ENCODE results near the gene ETV5. TPM values are rescaled to one million over a fixed set of nuclear protein-coding genes. Genes with fewer than 3 reads are reported as not detected.
A peak's percentile ranks its signal among the peaks of the same experiment; 100 is the strongest.

Gene ETV5
- total RNA-seq, 4 donors from 2014 or later = 9.8 to 18.3 (median 12.2) TPM

DNA sequence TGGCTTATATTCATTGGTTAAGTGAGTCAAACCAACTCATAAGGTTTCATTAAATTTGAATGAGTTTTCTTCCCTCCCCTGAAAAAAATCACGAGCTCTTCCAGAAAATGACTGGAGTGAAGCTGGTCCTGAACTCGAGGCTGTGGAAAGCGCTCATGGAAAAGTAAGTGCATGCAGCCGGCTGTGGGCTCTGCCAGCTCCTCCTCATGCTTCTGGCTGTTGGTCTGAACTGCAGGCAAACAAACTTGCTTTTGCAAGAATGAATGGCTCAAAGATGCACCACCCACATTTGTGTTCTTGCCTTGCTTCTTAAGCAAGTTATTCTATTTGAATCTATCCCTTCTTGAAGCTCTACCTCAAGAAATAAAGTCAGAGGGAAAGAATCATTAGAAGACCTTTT is 6.2 kb downstream of the ETV5 start:
- no peaks in the 10 kb centered on the region for H3K36me3 ChIP-seq
- WGBS, 2 donors = 21 to 40% methylated on average over 4 of the region's 4 CpGs
- no peak overlapping the region for H3K27ac ChIP-seq
- no peaks in the 10 kb centered on the region for H3K9me3 ChIP-seq
- no peaks in the 10 kb centered on the region for H3K27me3 ChIP-seq
- no peak for DNase-seq (ENCODE audit: low spot score in 2 of 2)
- TF ChIP-seq EP300 (IDR thresholded peaks at IDR 0.05) = no peak
- TF ChIP-seq, protein P1, sequence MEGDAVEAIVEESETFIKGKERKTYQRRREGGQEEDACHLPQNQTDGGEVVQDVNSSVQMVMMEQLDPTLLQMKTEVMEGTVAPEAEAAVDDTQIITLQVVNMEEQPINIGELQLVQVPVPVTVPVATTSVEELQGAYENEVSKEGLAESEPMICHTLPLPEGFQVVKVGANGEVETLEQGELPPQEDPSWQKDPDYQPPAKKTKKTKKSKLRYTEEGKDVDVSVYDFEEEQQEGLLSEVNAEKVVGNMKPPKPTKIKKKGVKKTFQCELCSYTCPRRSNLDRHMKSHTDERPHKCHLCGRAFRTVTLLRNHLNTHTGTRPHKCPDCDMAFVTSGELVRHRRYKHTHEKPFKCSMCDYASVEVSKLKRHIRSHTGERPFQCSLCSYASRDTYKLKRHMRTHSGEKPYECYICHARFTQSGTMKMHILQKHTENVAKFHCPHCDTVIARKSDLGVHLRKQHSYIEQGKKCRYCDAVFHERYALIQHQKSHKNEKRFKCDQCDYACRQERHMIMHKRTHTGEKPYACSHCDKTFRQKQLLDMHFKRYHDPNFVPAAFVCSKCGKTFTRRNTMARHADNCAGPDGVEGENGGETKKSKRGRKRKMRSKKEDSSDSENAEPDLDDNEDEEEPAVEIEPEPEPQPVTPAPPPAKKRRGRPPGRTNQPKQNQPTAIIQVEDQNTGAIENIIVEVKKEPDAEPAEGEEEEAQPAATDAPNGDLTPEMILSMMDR (IDR thresholded peaks at IDR 0.05) = no peak
- TF ChIP-seq POLR2A (IDR thresholded peaks at IDR 0.05) = no peak
- H3K4me1 ChIP-seq = peaks cover 0 to 45% (median 11%) of the 10 kb centered on the region in 4 donors
- no peak overlapping the region for H3K4me3 ChIP-seq

DNA sequence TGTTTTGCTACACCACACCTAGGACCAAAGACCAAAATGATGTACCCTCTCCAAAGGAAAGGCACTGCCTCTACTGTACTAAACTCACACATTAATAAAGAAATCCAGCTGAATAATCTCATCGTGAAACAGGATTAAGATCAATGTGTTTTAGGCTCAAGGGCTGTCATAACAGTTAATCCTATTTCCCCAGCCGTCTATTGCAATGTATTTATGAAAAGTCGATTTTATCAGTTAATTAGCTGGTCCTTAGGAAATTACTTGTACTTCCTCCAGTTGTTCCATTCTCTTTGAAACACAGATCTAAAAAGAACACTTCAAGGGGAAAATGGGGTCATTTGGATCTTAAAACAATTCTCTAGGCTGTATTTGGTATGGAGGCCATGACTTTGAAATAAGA is 8.5 kb downstream of the ETV5 start:
- DNase-seq (ENCODE audit: low spot score in 2 of 2) = no peak
- TF ChIP-seq, protein P1 (IDR thresholded peaks at IDR 0.05) = no peak
- TF ChIP-seq EP300 (IDR thresholded peaks at IDR 0.05) (no peak), POLR2A (IDR thresholded peaks at IDR 0.05) (no peak)
- peaks cover 0 to 47% (median 20%) of the 10 kb centered on the region in 4 donors for H3K4me1 ChIP-seq
- H3K9me3 ChIP-seq = no peaks in the 10 kb centered on the region
- H3K36me3 ChIP-seq = no peaks in the 10 kb centered on the region
- no peak overlapping the region for H3K27ac ChIP-seq
- WGBS, 2 donors = 74 to 77% methylated on average over 3 of the region's 3 CpGs
- H3K4me3 ChIP-seq = no peak overlapping the region
- no peaks in the 10 kb centered on the region for H3K27me3 ChIP-seq

DNA sequence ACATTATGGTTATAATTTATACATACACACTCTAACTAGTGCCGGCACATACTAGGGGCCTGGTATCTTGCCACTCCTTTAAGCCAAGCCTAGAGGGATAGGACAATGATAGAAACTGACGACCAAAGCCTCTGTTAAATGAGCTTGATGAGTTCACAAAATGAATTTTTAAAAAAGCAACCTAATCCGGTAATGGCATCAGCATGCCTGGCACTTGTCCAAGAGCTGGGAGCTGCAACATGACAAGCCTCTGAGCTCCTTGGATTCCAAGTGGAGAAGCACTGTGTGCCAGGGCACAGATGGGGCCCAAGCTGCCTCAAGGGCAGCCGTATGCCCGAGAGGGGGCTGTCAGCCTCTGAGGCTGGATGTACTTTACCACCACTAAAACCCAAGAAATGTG is 9.7 kb downstream of the ETV5 start:
- Histone ChIP-seq H3K27me3 (no peaks in the 10 kb centered on the region), H3K4me1 (peaks cover 0 to 51% (median 22%) of the 10 kb centered on the region in 4 donors), H3K9me3 (no peaks in the 10 kb centered on the region), H3K4me3 (no peak overlapping the region), H3K27ac (no peak overlapping the region), H3K36me3 (no peaks in the 10 kb centered on the region)
- no peak for TF ChIP-seq EP300 (IDR thresholded peaks at IDR 0.05)
- no peak for TF ChIP-seq POLR2A (IDR thresholded peaks at IDR 0.05)
- TF ChIP-seq, protein P1 (IDR thresholded peaks at IDR 0.05) = no peak
- DNase-seq (ENCODE audit: low spot score in 2 of 2) = peak; percentile 49 to 63
- WGBS, 2 donors = 53 to 54% methylated on average over 5 of the region's 5 CpGs

DNA sequence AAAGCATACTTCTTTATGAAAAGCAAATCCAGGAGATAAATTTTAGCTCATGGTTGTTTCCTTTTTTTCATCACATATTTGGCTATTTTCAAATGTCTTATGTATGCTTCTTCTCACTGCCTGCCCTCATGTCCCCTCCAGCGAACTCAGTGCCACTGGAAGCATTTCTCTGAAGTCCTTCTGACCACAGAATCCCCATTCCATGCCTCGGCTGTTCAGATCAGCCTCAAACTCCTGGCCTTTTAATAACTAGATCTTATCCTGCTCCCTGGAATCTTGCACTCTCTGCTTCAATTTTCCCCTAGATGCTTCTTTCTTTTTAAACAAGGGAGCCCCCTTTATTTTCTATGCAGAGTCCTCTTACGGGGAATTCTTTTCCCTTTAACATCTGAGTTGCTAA is 10.1 kb downstream of the ETV5 start:
- H3K4me3 ChIP-seq = no peak overlapping the region
- no peaks in the 10 kb centered on the region for H3K27me3 ChIP-seq
- TF ChIP-seq POLR2A (IDR thresholded peaks at IDR 0.05) (no peak), EP300 (IDR thresholded peaks at IDR 0.05) (no peak)
- TF ChIP-seq, protein P1 (IDR thresholded peaks at IDR 0.05) = no peak
- no peaks in the 10 kb centered on the region for H3K9me3 ChIP-seq
- no peak for DNase-seq (ENCODE audit: low spot score in 2 of 2)
- no peak overlapping the region for H3K27ac ChIP-seq
- H3K36me3 ChIP-seq = no peaks in the 10 kb centered on the region
- WGBS, 2 donors = 59 to 74% methylated on average over 3 of the region's 3 CpGs
- peaks cover 0 to 51% (median 23%) of the 10 kb centered on the region in 4 donors for H3K4me1 ChIP-seq

DNA sequence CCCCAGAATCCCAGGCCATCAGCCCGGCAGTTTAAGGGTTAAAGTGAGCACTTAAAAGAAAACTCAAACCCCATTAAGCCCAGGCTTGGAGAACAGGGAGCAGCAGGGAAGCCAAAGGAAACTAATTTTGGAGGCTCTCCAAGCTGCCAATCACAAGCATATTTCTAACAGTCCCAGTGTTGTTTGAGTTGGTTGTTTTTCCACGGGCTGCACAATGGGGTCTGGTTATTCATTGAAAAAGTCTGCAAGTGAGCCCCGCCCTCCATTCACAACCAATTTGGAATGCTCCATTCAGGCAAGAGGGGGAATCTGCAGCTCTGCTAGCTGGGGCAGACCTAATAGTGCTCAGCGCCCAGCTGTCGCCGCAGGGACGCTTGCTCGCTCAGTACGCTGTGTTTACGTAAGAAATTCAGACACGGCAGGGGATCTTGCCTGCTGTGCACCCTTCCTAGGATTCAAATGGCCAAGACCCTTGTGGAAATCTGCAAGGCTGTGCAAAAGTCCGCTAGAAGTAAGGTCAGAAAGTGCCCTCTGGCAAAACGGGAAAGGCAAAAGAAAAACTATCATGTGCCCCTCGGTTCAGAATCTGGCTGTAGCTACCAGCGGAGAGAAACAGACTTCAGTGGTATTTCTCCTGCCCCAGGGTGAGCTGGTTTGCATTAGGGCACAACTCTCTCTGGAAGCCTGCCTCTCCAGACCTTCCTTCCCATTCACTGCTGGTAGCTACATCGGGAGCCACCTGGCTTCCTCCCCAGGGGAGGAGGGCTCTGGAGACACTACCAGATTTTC is 11.0 kb downstream of the ETV5 start:
- DNase-seq (ENCODE audit: low spot score in 2 of 2) = peak; percentile 23 to 33
- H3K27me3 ChIP-seq = no peaks in the 10 kb centered on the region
- H3K9me3 ChIP-seq = no peaks in the 10 kb centered on the region
- H3K4me3 ChIP-seq = peak overlapping the region in 3 of 4 donors; percentile 1 to 35 (median 26)
- H3K4me1 ChIP-seq = peaks cover 0 to 50% (median 25%) of the 10 kb centered on the region in 4 donors
- peak in 1 of 2 donors; percentile 70 for TF ChIP-seq EP300 (IDR thresholded peaks at IDR 0.05)
- TF ChIP-seq, protein P1 (IDR thresholded peaks at IDR 0.05) = no peak
- no peak for TF ChIP-seq POLR2A (IDR thresholded peaks at IDR 0.05)
- no peaks in the 10 kb centered on the region for H3K36me3 ChIP-seq
- 1 to 2% methylated on average over 15 to 16 of the region's 16 CpGs for WGBS, 2 donors
- peak overlapping the region in 2 of 4 donors; percentile 12 to 37 for H3K27ac ChIP-seq

Measured in tibial nerve (tissue), 4 donors.